Keratinocyte (primary cell): ENCODE measurements around the gene ADAMTS1. TPM values are rescaled to one million over a fixed set of nuclear protein-coding genes. Genes with fewer than 3 reads are reported as not detected.

Experiments
- DNase-seq: peaks from one replicate; pipeline ENCODE4 v3.0.0-alpha.2; 2011; ENCODE audit warnings: low read depth, missing footprints, low spot score
- FAIRE-seq: peaks from 2 replicates; lab custom pipeline; 2011; peaks lifted over from hg19 to GRCh38; lab: Jason Lieb, UNC
- H2AFZ ChIP-seq: 2 replicates; pipeline ENCODE4 v1.6.0; 2012; ENCODE audit warnings: low read length, control low read depth, inconsistent platforms; ENCODE audit not compliant: control insufficient read depth
- H3K27ac ChIP-seq: 2 replicates; pipeline ENCODE4 v1.5.1; 2011; ENCODE audit warnings: low read length; ENCODE audit not compliant: control insufficient read depth, insufficient read depth
- H3K27me3 ChIP-seq: 3 replicates; pipeline ENCODE4 v1.6.0; 2011; ENCODE audit warnings: low read length; ENCODE audit not compliant: control insufficient read depth, insufficient read depth; ENCODE audit errors: extremely low read depth
- H3K36me3 ChIP-seq, 2 experiments: 2 replicates in 1 of 2; 3 replicates in 1 of 2; pipeline ENCODE4 v1.5.1; 2011; ENCODE audit warnings: low read length in 2 of 2, mild to moderate bottlenecking in 1 of 2; ENCODE audit not compliant: control insufficient read depth in 2 of 2, insufficient read depth in 2 of 2; ENCODE audit errors: extremely low read depth in 1 of 2
- H3K4me1 ChIP-seq: 3 replicates; pipeline ENCODE4 v1.5.1; 2011; ENCODE audit warnings: low read length; ENCODE audit not compliant: control insufficient read depth, insufficient read depth; ENCODE audit errors: extremely low read depth
- H3K4me2 ChIP-seq: 3 replicates; pipeline ENCODE4 v1.6.0; 2011; ENCODE audit warnings: low read depth, low read length; ENCODE audit not compliant: control insufficient read depth, insufficient read depth; ENCODE audit errors: extremely low read depth
- H3K4me3 ChIP-seq, 3 experiments: fragments of 200-600 bp in 1 of 3; sonication (generic) in 1 of 3; 2 replicates in 2 of 3; 3 replicates in 1 of 3; pipeline ENCODE4 v1.5.1; 2011 to 2016; ENCODE audit warnings: low read length in 3 of 3, mild to moderate bottlenecking in 3 of 3, control low read depth in 2 of 3, inconsistent platforms in 1 of 3, low read depth in 1 of 3, mixed read lengths in 1 of 3, mixed run types in 1 of 3, moderate library complexity in 1 of 3; ENCODE audit not compliant: control insufficient read depth in 2 of 3, insufficient read depth in 2 of 3; ENCODE audit errors: extremely low read depth in 1 of 3
- H3K79me2 ChIP-seq: 2 replicates; pipeline ENCODE4 v1.6.0; 2012; ENCODE audit warnings: low read length; ENCODE audit not compliant: control insufficient read depth, insufficient read depth
- H3K9ac ChIP-seq: 3 replicates; pipeline ENCODE4 v1.6.0; 2011; ENCODE audit warnings: low read length; ENCODE audit not compliant: control insufficient read depth, insufficient read depth; ENCODE audit errors: extremely low read depth
- H3K9me1 ChIP-seq: 3 replicates; pipeline ENCODE4 v1.6.0; 2011; ENCODE audit warnings: low read length; ENCODE audit not compliant: control insufficient read depth, insufficient read depth; ENCODE audit errors: extremely low read depth
- H3K9me3 ChIP-seq: 2 replicates; pipeline ENCODE4 v1.5.1; 2012; ENCODE audit warnings: low read depth, low read length; ENCODE audit not compliant: control insufficient read depth
- H4K20me1 ChIP-seq: 3 replicates; pipeline ENCODE4 v1.6.0; 2011; ENCODE audit warnings: low read length; ENCODE audit not compliant: control insufficient read depth, insufficient read depth; ENCODE audit errors: extremely low read depth
- CTCF ChIP-seq, 3 experiments: IDR thresholded peaks in 1 of 3; conservative IDR thresholded peaks in 1 of 3; optimal IDR thresholded peaks in 1 of 3; 2 replicates in 2 of 3; 3 replicates in 1 of 3; pipeline versions ENCODE3 to v1.5.1; 2011; ENCODE audit warnings: low read length in 3 of 3, mild to moderate bottlenecking in 3 of 3, moderate library complexity in 2 of 3, control low read depth in 1 of 3, inconsistent platforms in 1 of 3; ENCODE audit not compliant: insufficient read depth in 2 of 3; ENCODE audit errors: extremely low read depth in 1 of 3
- EZH2 ChIP-seq: IDR thresholded peaks from one replicate; pipeline ENCODE4 v1.6.1; 2012; ENCODE audit warnings: inconsistent platforms, mild to moderate bottlenecking, low read length, moderate library complexity
- dilution Hi-C: fragments of 300-500 bp; cut with MboI; formaldehyde crosslinking; loops from one replicate; pipeline ENCODE4 v1.7.0; 2020; ENCODE audit warnings: low sequenced_read_pairs; ENCODE audit not compliant: extremely low pct_ligation_motif_present
- polyA minus RNA-seq, 3 experiments: library from RNA; depleted of rRNA, polyadenylated mRNA; stranded (reverse); fragments of >200 nt; gene quantifications; 1 replicate in 1 of 3; 2 replicates in 1 of 3; 3 replicates in 1 of 3; pipeline ENCODE4 v1.2.3, GENCODE V29; 2011
- polyA plus RNA-seq, 5 experiments: library from polyadenylated mRNA; depleted of rRNA in 3 of 5; stranded (reverse) in 3 of 5; stranded (forward) in 1 of 5; unstranded in 1 of 5; fragments of >200 nt; gene quantifications; 1 replicate in 1 of 5; 2 replicates in 3 of 5; 3 replicates in 1 of 5; pipeline versions ENCODE4 v1.2.1 to v1.2.3, GENCODE V29; 2011 to 2012; ENCODE audit warnings: missing spikeins in 2 of 5, low read depth in 1 of 5, low replicate concordance in 1 of 5

ADAMTS1 gene
- polyA plus RNA-seq (340 to 485 TPM (median 344 TPM) in 3 replicates), polyA minus RNA-seq (1,168 to 1,682 TPM (median 1,277 TPM) in 3 replicates)
- polyA plus RNA-seq (2011; ENCODE audit: low read depth) = 90.5 TPM
- 172 and 198 TPM in 2 replicates for polyA plus RNA-seq (2011; cell fraction: cytosol; rRNA removed)
- polyA plus RNA-seq (2011; cell fraction: nucleus; rRNA removed) = 1,714 and 1,972 TPM in 2 replicates
- polyA plus RNA-seq (2012; ENCODE audit: low replicate concordance) = 81.7 and 285 TPM in 2 replicates
- polyA minus RNA-seq (2011; cell fraction: cytosol; rRNA and poly(A)+ RNA removed) = 366 TPM
- 1,277 and 2,287 TPM in 2 replicates for polyA minus RNA-seq (2011; cell fraction: nucleus; rRNA and poly(A)+ RNA removed)

GRCh38 chr21:26845066-26845758, at the start of gene ADAMTS1:
Gene ADAMTS1, minus strand, starts transcription at chr21:26845409. Its CDS starts 455 bp downstream, at chr21:26844954.
- Histone ChIP-seq H3K9ac (peak within 1 kb of the TSS; percentile 91), H2AFZ (peak within 1 kb of the TSS; percentile 82), H3K27ac (peak within 1 kb of the TSS; percentile 81), H3K4me2 (peak within 1 kb of the TSS; percentile 99), H3K9me3 (no peaks in the 10 kb centered on the region), H4K20me1 (peaks cover 11% of the 10 kb centered on the region), H3K79me2 (peaks cover 22% of the 10 kb centered on the region), H3K36me3 (peaks cover 6 to 18% of the 10 kb centered on the region in 2 experiments), H3K9me1 (peaks cover 2% of the 10 kb centered on the region), H3K27me3 (no peaks in the 10 kb centered on the region), H3K4me3 (peak within 1 kb of the TSS; percentile 83 to 97 (median 91)), H3K4me1 (peaks cover 31% of the 10 kb centered on the region)
- dilution Hi-C loops = no loop called here
- FAIRE-seq = no peak
- DNase-seq = no peak
- TF ChIP-seq EZH2 = no peak
- peak in 1 of 3 experiments; percentile 36 for TF ChIP-seq CTCF (optimal IDR thresholded peaks at IDR 0.05 in 1 of 3, IDR thresholded peaks at IDR 0.05 in 1 of 3, conservative IDR thresholded peaks at IDR 0.05 in 1 of 3; ENCODE audit: extremely low read depth in 1 of 3, insufficient read depth in 2 of 3, low read length in 3 of 3)

- dilution Hi-C loops = no loop called here
Observed at GRCh38 chr21:26892151-26892550, 46.9 kb upstream of the ADAMTS1 start.

More at GRCh38 chr21:26892151-26892550, 46.9 kb upstream of the ADAMTS1 start:
- Histone ChIP-seq H4K20me1 (no peaks in the 10 kb centered on the region), H3K4me1 (no peaks in the 10 kb centered on the region), H3K9ac (no peak overlapping the region), H3K9me3 (no peaks in the 10 kb centered on the region), H3K79me2 (no peaks in the 10 kb centered on the region), H3K4me2 (no peak overlapping the region), H3K27me3 (no peaks in the 10 kb centered on the region), H3K9me1 (no peaks in the 10 kb centered on the region), H3K4me3 (no peak overlapping the region), H3K27ac (no peak overlapping the region), H3K36me3 (no peaks in the 10 kb centered on the region), H2AFZ (no peak overlapping the region)
- TF ChIP-seq CTCF (optimal IDR thresholded peaks at IDR 0.05 in 1 of 3, IDR thresholded peaks at IDR 0.05 in 1 of 3, conservative IDR thresholded peaks at IDR 0.05 in 1 of 3; ENCODE audit: extremely low read depth in 1 of 3, insufficient read depth in 2 of 3, low read length in 3 of 3) = no peak
- no peak for TF ChIP-seq EZH2
- FAIRE-seq (no peak), DNase-seq (no peak)
